GM10847 (cell line): ENCODE data around the gene LSM4.

Experiments
- POLR2A ChIP-seq: IDR thresholded peaks from 2 replicates; pipeline ENCODE4 v1.6.1; 2011; ENCODE audit not compliant: insufficient read length; ENCODE audit errors: extremely low read depth

The LSM4 gene

DNA sequence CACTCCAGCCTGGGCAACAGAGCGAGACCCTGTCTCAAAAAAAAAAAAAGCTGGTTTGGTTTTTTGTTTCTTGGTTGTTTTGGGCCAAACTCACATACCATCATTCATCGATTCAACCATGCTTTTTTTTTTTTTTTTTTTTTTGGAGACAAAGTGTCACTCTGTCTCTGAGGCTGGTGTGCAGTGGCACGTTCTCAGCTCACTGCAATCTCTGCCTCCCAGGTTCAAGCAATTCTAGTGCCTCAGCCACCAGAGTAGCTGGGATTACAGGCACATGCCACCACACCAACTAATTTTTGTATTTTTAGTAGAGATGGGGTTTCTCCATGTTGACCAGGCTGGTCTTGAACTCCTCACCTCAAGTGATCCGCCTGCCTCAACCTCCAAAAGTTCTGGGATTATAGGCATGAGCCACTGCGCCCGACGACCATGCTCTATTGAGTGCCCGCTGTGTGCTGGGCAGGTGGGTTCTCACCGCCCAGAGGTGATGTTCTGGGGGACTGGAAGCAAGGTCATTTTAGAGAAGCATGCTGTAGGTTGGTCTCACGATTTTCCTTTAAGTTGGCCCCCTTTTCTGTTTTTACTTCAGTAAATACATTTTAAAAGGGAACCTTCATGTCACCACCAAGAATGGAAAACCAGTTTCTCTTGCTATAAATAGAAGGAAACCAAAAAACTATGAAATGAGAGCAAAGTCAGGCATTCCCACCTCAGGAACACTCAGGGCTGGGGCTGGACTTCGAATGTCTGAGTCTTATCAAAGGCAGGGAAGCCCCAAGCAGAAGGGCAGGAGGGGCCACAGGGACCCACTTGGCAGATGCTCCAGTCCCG, 33.2 kb downstream of the LSM4 start:
- TF ChIP-seq POLR2A = no peak

DNA sequence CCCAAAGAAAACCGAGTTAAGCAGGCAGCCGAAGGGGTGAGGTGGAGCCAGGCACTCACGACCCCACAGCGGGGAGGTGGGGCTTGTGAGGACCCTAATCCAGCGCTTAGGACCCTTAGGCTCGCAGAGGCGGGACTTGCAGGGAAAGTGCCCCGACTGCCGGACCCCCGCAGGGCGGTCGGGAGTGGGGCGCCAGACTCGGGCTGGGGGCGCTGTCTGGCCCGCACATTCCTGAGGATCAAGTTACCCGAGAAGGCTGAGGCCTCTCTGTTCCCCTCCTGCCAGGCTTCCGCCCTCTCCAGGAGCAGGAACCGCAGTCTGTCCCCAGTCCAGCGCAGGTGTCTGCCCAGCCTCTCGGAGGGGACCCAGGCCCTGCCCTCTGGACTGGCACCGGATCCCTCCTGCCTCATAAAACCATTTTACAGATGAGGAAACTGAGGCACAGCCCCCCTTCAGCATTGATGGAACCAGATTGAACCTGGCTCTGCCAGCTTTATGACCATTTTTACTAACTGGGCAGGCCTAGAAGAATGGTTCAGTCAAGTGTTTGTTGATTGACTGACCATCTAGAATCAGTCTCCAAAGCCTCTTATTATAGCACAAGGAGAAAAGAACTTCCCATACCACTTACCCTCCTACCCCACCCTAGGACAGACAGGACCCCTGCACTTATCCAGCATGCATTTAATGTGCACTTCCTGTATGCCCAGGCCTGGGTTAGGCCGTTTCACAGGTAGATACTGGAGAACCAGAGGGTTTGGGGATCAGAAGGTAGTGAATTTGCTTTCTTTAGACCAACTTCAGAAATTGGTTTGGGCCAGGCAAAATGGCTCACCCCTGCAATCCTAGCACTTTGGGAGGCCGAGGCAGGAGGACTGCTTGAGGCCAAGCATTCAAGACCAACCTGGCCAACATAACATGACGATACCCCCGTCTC, 34.8 kb downstream of the LSM4 start:
- no peak for TF ChIP-seq POLR2A

- TF ChIP-seq POLR2A = no peak
Observed at GRCh38 chr19:18286973-18287635, 35.8 kb downstream of the LSM4 start.

GRCh38 chr19:18284712-18285360, 38.0 kb downstream of the LSM4 start:
- TF ChIP-seq POLR2A = no peak

DNA sequence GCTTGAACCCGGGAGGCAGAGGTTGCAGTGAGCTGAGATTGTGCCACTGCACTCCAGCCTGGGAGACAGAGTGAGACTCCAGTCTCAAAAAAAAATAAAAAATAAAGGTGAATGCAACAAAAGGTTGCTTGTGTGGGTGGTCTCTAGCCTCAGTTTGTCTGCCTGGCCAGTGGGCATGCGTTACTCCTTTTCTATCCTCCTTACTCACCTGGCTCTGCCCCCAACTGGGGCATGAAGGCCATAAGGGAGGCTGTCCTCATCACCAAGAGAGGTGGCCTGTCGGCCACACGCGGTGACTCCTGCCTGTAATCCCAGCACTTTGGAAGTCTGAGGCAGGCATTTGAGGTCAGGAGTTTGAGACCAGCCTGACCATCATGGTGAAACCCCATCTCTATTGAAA, 39.5 kb downstream of the LSM4 start:
- no peak for TF ChIP-seq POLR2A

DNA sequence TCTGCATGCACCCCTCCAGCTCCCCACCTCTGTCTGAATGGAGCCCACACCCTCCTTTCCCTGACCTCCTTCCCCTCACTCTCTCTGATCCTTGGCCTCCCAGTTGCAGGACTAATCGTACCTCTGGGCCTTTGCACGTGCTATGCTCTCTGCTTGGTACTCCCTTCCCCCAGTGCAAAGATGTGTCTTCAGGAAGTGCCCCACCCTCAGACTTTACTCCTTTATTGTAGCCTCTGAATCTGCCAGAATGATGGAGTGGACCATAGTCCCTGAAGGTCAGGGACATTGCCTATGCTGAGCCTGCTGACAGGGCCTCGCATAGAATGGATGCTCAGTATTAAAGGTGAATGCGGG, 40.1 kb downstream of the LSM4 start:
- TF ChIP-seq POLR2A = no peak

DNA sequence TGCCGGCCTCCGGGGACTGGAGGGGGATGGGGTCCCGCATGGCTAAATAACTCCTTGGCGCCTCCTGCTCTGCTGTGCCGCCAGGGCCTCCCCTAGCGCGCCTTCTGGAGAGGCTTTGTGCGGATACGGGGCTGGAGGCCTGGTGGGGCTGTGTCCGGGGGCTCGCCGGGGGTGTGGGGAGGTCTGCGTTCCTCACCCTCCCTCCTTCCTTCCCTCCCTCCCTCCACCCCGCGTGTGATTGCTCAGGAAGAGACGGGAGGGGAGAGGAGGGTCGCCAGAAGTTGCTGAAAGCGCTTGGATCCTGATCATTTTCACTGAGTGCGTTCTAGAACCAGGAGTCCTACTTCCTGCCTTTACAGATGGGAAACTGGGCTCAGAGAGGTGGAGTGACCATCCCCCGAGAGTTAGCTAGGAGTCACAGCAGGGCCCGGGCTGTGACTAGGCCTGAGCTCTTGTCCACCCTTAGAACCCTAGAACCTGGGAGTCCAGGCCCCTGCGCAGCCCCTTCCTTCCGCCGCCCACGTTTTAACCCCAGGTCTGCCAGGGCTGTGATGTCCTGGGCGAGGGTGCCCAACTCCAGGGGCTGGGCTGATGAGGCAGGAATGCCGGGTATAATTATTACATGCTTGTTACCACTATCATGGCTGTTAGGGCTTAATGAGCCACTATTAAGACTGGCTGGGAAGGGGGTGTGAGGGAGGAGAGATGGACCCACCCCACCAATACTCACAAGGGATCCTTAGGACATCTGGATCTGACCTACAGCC, 40.7 kb downstream of the LSM4 start:
- peak; percentile 37 for TF ChIP-seq POLR2A

DNA sequence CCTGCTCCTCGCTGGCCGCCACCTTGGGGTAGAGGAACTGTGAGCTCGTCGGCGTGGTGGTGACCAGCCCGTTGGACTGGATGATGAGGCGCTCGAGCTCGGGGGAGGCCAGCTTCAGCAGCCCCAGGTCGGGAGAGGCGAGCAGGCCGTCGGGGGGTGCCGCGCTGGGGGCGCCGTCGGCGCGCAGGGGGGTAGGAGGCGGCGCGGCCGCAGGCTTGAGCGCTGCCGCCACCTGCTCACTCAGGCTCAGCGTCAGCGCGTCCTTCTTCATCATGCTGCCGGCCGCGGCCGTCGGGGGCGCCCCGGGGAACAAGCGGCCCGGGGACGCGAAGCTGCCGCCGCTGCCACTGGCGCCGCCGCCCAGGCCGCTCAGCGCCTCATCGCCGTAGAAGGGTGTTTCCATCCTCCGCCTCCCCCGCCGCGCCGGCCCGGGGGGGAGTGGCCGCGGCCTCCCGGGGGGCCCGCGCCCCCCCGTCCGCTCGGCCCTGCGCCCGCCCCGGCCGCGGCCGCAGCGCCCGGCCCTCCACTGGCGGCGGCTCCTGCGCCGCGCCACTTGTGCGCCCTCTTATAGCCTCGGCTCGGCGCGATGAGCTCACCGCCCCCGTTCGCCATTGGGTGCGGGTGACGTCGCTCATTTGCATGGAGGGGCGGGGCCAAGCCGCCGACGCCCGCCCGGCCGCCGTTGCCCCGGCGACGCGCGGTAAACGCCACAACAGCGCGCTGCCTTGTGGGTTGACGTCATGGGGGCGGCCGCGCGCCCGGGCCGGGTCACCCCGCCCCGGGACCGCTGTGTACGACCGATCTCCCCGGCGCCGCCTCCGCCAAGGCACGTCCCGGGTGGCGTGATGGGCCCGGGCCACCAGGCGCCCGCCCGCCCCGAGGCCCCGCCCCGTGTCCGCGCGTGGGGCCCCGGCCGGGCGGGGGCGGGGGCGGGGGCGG, 41.5 kb downstream of the LSM4 start, which contains the start of gene JUND:
Gene JUND (minus strand): TSS at position 541 of the 939 bp plus-strand sequence. CDS start 138 bp downstream, at position 403.
- peak; percentile 99 for TF ChIP-seq POLR2A

DNA sequence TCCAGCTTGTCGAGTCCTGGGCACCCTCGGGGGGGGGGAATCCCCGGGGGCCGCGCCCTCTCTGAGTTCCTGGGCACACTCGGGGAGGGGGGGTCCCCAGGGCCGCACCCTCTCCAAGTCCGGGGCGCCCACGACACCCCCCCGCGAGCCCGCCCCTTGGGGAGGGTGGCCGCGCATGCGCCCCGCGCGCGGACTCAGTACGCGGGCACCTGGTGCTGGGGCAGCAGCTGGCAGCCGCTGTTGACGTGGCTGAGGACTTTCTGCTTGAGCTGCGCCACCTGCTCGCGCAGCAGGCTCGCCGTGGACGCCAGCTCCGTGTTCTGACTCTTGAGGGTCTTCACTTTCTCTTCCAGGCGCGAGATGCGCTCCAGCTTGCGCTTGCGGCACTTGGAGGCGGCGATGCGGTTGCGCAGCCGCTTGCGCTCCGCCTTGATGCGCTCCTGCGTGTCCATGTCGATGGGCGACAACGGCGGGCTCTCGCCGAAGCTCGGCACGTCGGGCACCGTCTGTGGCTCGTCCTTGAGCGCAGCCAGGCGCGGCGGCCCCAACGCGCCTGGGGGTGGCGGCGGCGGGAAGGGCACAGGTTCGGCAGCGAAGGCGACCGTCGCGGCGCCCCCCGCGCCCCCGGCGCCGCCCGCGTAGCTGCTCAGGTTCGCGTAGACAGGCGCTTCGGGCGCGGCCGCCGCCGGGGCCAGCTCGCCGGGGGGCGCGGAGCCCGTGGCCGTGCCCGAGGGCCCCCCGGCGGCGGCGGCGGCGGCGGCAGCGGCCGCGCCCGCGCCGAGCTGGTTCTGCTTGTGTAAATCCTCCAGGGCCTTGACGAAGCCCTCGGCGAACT, 42.4 kb downstream of the LSM4 start:
- TF ChIP-seq POLR2A = peak; percentile 82

- TF ChIP-seq POLR2A = no peak
Observed at GRCh38 chr19:18279516-18280246, 43.2 kb downstream of the LSM4 start.

DNA sequence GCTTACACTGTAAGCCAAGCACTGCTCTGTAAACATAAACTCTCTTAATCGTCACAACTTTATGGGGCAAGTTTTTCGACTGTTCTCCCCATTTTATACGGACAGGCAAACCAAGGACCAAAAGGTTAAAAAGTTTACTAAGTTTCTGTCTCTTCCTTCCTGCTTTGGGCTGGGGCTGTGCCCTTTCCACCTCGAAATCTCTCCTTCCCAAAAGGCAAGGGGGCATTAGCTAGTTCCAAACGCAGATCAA, 43.7 kb downstream of the LSM4 start:
- no peak for TF ChIP-seq POLR2A
